Mucosa of descending colon (tissue), 3 donors: Measurements from ENCODE around the gene TNS1. TPM values are rescaled to one million over a fixed set of nuclear protein-coding genes. Genes with fewer than 3 reads are reported as not detected.

Source experiments
- ATAC-seq: fragments of 200-7000 bp; cut with Tn5 transposase; one replicate; pipeline ENCODE4 v1.9.1; 2020; ENCODE audit warnings: mild to moderate bottlenecking, moderate library complexity
- DNase-seq, 3 donors: peaks; one replicate each; pipeline ENCODE4 v3.0.0-alpha.2; 2020
- H3K36me3 ChIP-seq: fragments of 200-600 bp; one replicate; pipeline ENCODE4 v1.8.0; 2021; ENCODE audit warnings: low read depth, mild to moderate bottlenecking
- H3K4me1 ChIP-seq: fragments of 200-600 bp; one replicate; pipeline ENCODE4 v1.8.0; 2021; ENCODE audit warnings: low read depth, mild to moderate bottlenecking
- H3K4me3 ChIP-seq: fragments of 200-600 bp; one replicate; pipeline ENCODE4 v1.8.0; 2021; ENCODE audit warnings: mild to moderate bottlenecking
- H3K9me3 ChIP-seq: fragments of 200-600 bp; one replicate; pipeline ENCODE4 v1.8.0; 2021; ENCODE audit warnings: mild to moderate bottlenecking
- intact Hi-C, 2 donors: fragments of 100-400 bp; cut with DNase I in 1 of 2; cut with micrococcal nuclease in 1 of 2; formaldehyde crosslinking; loops; one replicate each; pipeline versions ENCODE4 v1.11.0 to v1.11.1; 2022; cut with DNase I, micrococcal nuclease
- total RNA-seq, 3 donors: library from RNA; stranded (reverse); fragmentation: NEBNext Ultra II Directional in 2 of 3; extraction: Animal tissue kit (Norgen Biotek cat#: 25700) in 2 of 3; gene quantifications; one replicate each; pipeline versions ENCODE4 v1.2.1 to v1.2.4, GENCODE V29; 2021 to 2023
- TF ChIP-seq, protein P1 (sequence below): fragments of 200-600 bp; IDR thresholded peaks from one replicate; pipeline ENCODE4 v1.8.0; 2022; ENCODE audit warnings: antibody characterized with exemption, mild to moderate bottlenecking
- donor health status: DM: no; HTN: no; CAD: no; lungs with moderate emphysema.
- donor health status: DM: no; HTN: no; CAD: no.
- donor health status: DM: no; HTN: yes; CAD: no.

The TNS1 gene
- total RNA-seq, 3 donors from 2014 or later = 43.8 to 1,458 (median 121) TPM

- H3K4me1 ChIP-seq = peaks cover 9% of the 10 kb centered on the region
- intact Hi-C loops = no loop called here
- DNase-seq (no peak), ATAC-seq (no peak)
- H3K9me3 ChIP-seq = no peaks in the 10 kb centered on the region
- H3K4me3 ChIP-seq = no peak overlapping the region
- TF ChIP-seq, protein P1, sequence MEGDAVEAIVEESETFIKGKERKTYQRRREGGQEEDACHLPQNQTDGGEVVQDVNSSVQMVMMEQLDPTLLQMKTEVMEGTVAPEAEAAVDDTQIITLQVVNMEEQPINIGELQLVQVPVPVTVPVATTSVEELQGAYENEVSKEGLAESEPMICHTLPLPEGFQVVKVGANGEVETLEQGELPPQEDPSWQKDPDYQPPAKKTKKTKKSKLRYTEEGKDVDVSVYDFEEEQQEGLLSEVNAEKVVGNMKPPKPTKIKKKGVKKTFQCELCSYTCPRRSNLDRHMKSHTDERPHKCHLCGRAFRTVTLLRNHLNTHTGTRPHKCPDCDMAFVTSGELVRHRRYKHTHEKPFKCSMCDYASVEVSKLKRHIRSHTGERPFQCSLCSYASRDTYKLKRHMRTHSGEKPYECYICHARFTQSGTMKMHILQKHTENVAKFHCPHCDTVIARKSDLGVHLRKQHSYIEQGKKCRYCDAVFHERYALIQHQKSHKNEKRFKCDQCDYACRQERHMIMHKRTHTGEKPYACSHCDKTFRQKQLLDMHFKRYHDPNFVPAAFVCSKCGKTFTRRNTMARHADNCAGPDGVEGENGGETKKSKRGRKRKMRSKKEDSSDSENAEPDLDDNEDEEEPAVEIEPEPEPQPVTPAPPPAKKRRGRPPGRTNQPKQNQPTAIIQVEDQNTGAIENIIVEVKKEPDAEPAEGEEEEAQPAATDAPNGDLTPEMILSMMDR = no peak
- no peaks in the 10 kb centered on the region for H3K36me3 ChIP-seq
These were observed 8.3 kb upstream of the TNS1 start for GRCh38 chr2:218010984-218011652.

GRCh38 chr2:218010140-218010983 is 7.6 kb upstream of the TNS1 start:
- Histone ChIP-seq H3K4me3 (no peak overlapping the region), H3K9me3 (no peaks in the 10 kb centered on the region), H3K4me1 (peaks cover 9% of the 10 kb centered on the region), H3K36me3 (no peaks in the 10 kb centered on the region)
- intact Hi-C loops = no loop called here
- TF ChIP-seq, protein P1 = no peak
- DNase-seq = peak in 2 of 3 donors; percentile 32 to 61
- ATAC-seq = peak; percentile 79

DNA sequence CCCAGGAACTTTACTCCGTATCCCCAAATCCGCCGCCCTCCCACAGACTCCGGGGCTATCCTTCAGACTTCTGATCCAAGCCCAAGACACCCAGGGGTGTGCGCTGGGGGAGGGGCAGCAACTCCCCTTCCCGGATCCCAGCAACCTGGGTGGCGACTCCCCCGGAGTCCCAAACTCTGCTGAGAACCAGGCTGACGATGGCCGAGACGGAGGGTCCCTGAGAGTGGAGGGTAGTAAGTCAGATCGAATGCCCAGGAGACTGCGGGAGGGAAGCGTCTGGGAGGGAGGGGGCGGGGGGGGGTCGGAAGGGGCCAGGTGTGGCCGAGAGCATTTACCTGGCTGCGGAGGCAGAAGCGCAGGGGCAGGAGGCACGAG is 7.0 kb upstream of the TNS1 start:
- Histone ChIP-seq H3K4me1 (peaks cover 9% of the 10 kb centered on the region), H3K9me3 (no peaks in the 10 kb centered on the region), H3K36me3 (no peaks in the 10 kb centered on the region), H3K4me3 (no peak overlapping the region)
- TF ChIP-seq, protein P1 = no peak
- ATAC-seq (no peak), DNase-seq (no peak)
- intact Hi-C loops = no loop called here

- TF ChIP-seq, protein P1 = no peak
- Histone ChIP-seq H3K9me3 (no peaks in the 10 kb centered on the region), H3K36me3 (no peaks in the 10 kb centered on the region), H3K4me1 (peaks cover 9% of the 10 kb centered on the region), H3K4me3 (no peak overlapping the region)
- intact Hi-C loops = no loop called here
- DNase-seq (no peak), ATAC-seq (no peak)
These were observed 6.4 kb upstream of the TNS1 start for GRCh38 chr2:218009231-218009630.

DNA sequence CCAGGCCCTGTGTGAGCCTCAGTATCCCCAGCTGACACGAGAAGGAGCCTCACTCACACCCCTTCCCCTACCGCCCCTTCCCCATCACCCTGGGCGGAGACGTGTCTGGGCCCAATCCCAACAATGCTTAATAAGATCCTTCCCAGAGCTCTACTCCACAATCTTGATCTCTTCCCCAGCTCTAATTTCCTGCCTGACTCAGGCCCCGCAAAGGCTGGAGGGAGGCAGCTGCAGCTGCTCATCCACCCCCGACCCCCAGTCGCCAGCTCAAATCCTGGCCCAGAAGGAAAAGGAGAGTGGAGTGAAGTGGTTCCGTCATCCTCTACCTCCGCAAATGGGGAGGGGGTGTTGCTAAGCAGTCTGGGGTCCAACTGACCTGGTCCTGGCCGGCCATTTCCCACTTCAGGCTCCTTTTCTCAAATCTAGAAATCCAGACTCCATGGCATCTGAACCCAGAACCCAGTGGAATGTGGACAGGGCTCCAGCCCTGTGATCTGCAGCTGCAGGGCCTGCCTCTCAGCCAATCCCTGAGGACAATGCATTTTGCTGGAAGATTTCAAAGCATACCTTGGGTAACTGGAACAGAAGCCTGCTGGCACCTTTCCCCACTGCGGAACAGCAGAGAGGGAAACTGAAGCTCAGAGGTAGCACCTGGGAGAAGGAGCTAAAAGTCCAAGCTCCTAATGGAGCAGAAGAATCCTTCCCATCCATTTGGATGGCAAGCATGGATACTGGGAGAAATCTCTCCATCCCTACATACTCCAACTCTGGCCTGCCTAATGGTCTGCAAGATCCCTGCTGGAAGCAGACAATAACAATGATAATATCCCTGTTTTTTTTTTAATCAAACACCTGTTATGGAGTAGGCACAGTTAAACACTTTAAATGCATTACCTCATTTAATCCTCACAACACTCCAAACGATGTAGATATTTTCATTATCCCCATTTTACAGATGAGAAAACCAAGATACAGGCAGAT is 5.6 kb upstream of the TNS1 start:
- no peak for DNase-seq
- ATAC-seq = no peak
- intact Hi-C loops = no loop called here
- Histone ChIP-seq H3K36me3 (no peaks in the 10 kb centered on the region), H3K9me3 (no peaks in the 10 kb centered on the region), H3K4me1 (peaks cover 9% of the 10 kb centered on the region), H3K4me3 (no peak overlapping the region)
- TF ChIP-seq, protein P1 = no peak
